Tibial nerve (tissue), 4 donors: ENCODE measurements around the gene AARSD1. TPM values are rescaled to one million over a fixed set of nuclear protein-coding genes. Genes with fewer than 3 reads are reported as not detected.
"Not testable (repeated sequence)": the region's sequence is repeated elsewhere in the genome, so short reads cannot be mapped to it uniquely, and the experiment has no call there.

Experiments used
- DNase-seq, 2 donors: peaks; one replicate each; pipeline ENCODE4 v3.0.0-alpha.2; 2019; ENCODE audit warnings: low spot score in 2 of 2
- H3K27ac ChIP-seq, 4 donors: fragments of 200-600 bp; sonication (generic) in 3 of 4; one replicate each; pipeline ENCODE4 v1.5.1; 2017 to 2019; ENCODE audit warnings: mild to moderate bottlenecking in 1 of 4
- H3K27me3 ChIP-seq, 2 donors: fragments of 200-600 bp; sonication (generic) in 1 of 2; one replicate each; pipeline versions ENCODE4 v1.5.1 to v1.6.0; 2017 to 2019
- H3K36me3 ChIP-seq, 3 donors: fragments of 200-600 bp; sonication (generic); one replicate each; pipeline ENCODE4 v1.5.1; 2018 to 2019
- H3K4me1 ChIP-seq, 4 donors: fragments of 200-600 bp; sonication (generic) in 3 of 4; one replicate each; pipeline ENCODE4 v1.5.1; 2017 to 2019
- H3K4me3 ChIP-seq, 4 donors: fragments of 200-600 bp; sonication (generic) in 3 of 4; one replicate each; pipeline ENCODE4 v1.5.1; 2017 to 2019; ENCODE audit warnings: mild to moderate bottlenecking in 1 of 4, moderate library complexity in 1 of 4
- H3K9me3 ChIP-seq, 4 donors: fragments of 200-600 bp; sonication (generic) in 3 of 4; one replicate each; pipeline ENCODE4 v1.5.1; 2017 to 2019
- EP300 ChIP-seq, 2 donors: sonication (generic); formaldehyde crosslinking; IDR thresholded peaks; one replicate each; pipeline ENCODE4 v1.6.1; 2017; ENCODE audit warnings: antibody characterized with exemption in 2 of 2, mild to moderate bottlenecking in 1 of 2
- POLR2A ChIP-seq, 2 donors: fragments of 450-650 bp; IDR thresholded peaks; one replicate each; pipeline ENCODE4 v1.6.1; 2017; ENCODE audit warnings: antibody characterized with exemption in 2 of 2, mild to moderate bottlenecking in 2 of 2, moderate library complexity in 2 of 2
- WGBS, 2 donors: methylation state at CpG; one replicate each; pipeline ENCODE4 v1.1.5; 2018; 5-methylcytosine and 5-hydroxymethylcytosine counted together
- total RNA-seq, 4 donors: library from RNA; depleted of rRNA; stranded (reverse); fragments of >200 nt; gene quantifications; one replicate each; pipeline ENCODE4 v1.1.0, GENCODE V29; 2016
- TF ChIP-seq, protein P1 (sequence below), 5 experiments: fragments of 200-600 bp in 3 of 5; fragments of 450-650 bp in 2 of 5; sonication (generic) in 3 of 5; IDR thresholded peaks; one replicate each; pipeline ENCODE4 v1.5.1; 2016 to 2019; ENCODE audit warnings: antibody characterized with exemption in 5 of 5, mild to moderate bottlenecking in 3 of 5, moderate library complexity in 2 of 5

AARSD1 gene
- total RNA-seq, 4 donors from 2014 or later, result 26.0 to 42.0 (median 31.3) TPM

DNA sequence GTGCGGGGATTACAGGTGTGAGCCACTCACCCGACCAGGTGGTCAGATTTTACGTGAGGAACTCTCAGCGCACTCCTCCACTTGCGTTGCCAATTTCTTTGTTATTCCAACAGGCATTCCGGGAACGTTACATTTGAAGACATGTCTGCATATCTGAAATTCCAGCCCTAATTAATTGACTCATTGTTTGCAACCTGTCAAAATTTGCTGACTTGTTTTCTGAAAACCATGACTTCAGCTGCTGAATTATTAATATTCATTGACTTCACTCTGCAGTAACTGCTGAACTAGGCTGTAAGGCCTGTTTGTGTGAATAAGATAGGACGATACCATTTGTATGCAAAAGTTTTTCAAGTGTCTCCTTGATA lies 47.0 kb downstream of the AARSD1 start:
- DNase-seq, result no peak
- no peaks in the 10 kb centered on the region for H3K4me1 ChIP-seq
- H3K36me3 ChIP-seq, result no peaks in the 10 kb centered on the region
- no peaks in the 10 kb centered on the region for H3K27me3 ChIP-seq
- WGBS, 2 donors, result 60 to 63% methylated on average over 8 of the region's 8 CpGs
- H3K27ac ChIP-seq, result no peak overlapping the region
- no peak overlapping the region for H3K4me3 ChIP-seq
- H3K9me3 ChIP-seq, result no peaks in the 10 kb centered on the region
- TF ChIP-seq, protein P1, sequence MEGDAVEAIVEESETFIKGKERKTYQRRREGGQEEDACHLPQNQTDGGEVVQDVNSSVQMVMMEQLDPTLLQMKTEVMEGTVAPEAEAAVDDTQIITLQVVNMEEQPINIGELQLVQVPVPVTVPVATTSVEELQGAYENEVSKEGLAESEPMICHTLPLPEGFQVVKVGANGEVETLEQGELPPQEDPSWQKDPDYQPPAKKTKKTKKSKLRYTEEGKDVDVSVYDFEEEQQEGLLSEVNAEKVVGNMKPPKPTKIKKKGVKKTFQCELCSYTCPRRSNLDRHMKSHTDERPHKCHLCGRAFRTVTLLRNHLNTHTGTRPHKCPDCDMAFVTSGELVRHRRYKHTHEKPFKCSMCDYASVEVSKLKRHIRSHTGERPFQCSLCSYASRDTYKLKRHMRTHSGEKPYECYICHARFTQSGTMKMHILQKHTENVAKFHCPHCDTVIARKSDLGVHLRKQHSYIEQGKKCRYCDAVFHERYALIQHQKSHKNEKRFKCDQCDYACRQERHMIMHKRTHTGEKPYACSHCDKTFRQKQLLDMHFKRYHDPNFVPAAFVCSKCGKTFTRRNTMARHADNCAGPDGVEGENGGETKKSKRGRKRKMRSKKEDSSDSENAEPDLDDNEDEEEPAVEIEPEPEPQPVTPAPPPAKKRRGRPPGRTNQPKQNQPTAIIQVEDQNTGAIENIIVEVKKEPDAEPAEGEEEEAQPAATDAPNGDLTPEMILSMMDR (IDR thresholded peaks at IDR 0.05), result no peak
- TF ChIP-seq EP300 (IDR thresholded peaks at IDR 0.05) (no peak), POLR2A (IDR thresholded peaks at IDR 0.05) (no peak)

DNA sequence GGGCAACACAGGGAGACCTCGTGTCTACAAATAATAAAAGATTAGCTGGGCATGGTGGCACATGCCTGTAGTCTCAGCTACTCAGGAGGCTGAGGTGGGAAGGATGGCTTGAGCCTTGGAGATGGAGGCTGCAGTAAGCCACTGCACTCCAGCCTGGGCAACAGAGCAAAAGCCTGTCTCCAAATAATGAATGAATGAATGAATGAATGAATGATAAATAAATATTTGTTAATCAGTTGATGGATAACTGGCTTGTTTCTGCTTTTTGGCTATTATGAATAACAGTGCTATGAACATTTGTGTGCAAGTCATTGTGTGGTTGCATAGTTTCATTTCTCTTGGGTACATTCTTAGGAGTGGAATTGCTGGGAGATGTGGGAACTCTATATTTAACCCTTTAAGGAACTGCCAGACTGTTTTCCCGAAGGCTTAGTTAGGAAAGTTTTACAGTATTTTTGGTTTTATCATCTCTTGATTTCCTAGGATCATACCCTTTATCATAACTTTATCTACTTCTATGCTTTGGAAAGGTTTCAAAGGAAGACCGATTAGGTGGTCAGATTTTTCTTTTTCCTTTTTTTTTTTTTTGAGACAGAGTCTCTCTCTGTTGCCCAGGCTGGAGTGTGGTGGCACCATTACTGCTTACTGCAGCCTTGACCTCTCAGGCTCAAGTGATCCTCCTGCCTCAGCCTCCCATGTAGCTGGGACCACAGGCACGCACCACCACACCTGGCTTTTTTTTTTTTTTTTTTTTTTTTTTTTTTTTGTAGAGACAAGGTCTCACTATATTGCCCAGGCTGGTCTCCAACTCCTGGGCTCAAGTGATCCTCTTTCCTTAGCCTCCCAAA lies 47.6 kb downstream of the AARSD1 start:
- not testable (repeated sequence) for H3K9me3 ChIP-seq, H3K4me3 ChIP-seq, H3K36me3 ChIP-seq, H3K27ac ChIP-seq, DNase-seq, H3K4me1 ChIP-seq, H3K27me3 ChIP-seq
- WGBS, 2 donors, result 79 to 88% methylated on average over 4 of the region's 4 CpGs

DNA sequence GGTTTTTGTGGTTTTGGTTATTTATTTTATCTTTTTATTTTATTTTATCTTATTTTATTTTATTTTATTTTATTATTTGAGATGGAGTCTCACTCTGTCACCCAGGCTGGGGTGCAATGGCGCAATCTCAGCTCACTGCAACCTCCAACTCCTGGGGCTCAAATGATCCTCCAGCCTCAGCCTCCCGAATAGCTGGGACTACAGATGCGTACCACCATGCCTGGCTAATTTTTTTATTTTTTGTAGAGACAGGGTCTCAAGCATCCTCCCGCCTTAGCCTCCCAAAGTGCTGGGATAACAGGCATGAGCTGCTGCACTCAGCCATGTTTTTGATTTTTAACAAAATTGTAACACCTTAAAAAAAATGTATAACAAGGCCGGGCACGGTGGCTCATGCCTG lies 49.0 kb downstream of the AARSD1 start:
- not testable (repeated sequence) for H3K36me3 ChIP-seq, H3K27ac ChIP-seq, H3K4me3 ChIP-seq, H3K9me3 ChIP-seq, DNase-seq, H3K27me3 ChIP-seq, H3K4me1 ChIP-seq
- 96 to 97% methylated on average over 6 of the region's 6 CpGs for WGBS, 2 donors

DNA sequence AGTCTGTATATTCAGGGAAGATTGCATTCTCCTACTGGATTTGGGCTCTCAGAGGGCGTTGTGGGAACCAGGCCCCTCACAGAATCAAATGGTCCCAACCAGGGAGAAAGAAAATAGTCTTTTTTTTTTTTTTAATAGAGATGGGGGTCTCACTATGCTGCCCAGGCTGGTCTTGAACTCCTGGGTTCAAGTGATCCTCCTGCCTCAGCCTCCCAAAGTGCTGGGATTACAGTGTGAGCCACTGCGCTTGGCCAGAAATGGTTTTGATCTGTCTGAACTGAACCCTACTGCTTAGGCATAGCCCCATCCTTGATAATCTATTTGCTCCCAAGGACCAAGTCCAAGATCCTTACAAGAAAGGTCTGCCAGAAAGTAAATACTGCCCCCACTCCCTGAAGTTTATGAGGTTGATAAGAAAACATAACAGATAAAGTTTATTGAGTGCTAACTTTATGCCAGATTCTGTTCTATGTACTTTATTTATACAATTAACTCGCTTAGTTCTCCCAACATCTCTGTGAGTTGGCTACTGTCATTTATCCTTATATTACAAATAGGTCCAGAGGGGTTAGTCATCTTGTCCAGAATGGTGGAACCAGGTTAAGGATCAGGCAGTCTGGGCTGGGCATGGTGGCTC lies 50.2 kb downstream of the AARSD1 start:
- H3K9me3 ChIP-seq, result no peaks in the 10 kb centered on the region
- no peak overlapping the region for H3K4me3 ChIP-seq
- WGBS, 2 donors, result 85 to 90% methylated on average over 3 of the region's 3 CpGs
- H3K27me3 ChIP-seq, result peaks cover 0 to 4% of the 10 kb centered on the region in 2 donors
- no peak for DNase-seq
- TF ChIP-seq EP300 (IDR thresholded peaks at IDR 0.05), result no peak
- TF ChIP-seq POLR2A (IDR thresholded peaks at IDR 0.05), result no peak
- TF ChIP-seq, protein P1 (IDR thresholded peaks at IDR 0.05), result no peak
- H3K27ac ChIP-seq, result no peak overlapping the region
- no peaks in the 10 kb centered on the region for H3K4me1 ChIP-seq
- no peaks in the 10 kb centered on the region for H3K36me3 ChIP-seq

DNA sequence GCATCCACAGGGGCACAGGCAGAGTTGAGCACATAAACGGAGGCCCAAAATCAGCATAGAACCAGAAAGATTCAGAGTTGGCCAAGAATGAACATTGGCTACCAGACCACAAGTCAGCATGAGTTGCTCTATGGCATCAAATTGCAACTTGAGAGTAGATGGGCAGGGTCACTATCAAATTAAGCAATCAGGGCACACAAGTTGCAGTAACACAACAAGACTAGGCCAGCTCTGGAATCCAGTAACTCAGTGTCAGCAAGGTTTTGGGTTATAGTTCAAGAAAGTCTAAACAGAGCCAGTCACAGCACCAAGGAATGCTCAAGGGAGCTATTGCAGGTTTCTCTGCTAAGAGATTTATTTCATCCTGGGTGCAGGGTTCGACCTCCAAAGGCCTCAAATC lies 50.7 kb downstream of the AARSD1 start:
- no peak overlapping the region for H3K4me3 ChIP-seq
- H3K36me3 ChIP-seq, result no peaks in the 10 kb centered on the region
- TF ChIP-seq, protein P1 (IDR thresholded peaks at IDR 0.05), result no peak
- TF ChIP-seq EP300 (IDR thresholded peaks at IDR 0.05), result peak in 1 of 2 donors; percentile 9
- no peaks in the 10 kb centered on the region for H3K4me1 ChIP-seq
- no peak overlapping the region for H3K27ac ChIP-seq
- 39 to 41% methylated on average over 2 of the region's 2 CpGs for WGBS, 2 donors
- no peak for DNase-seq
- peaks cover 0 to 6% of the 10 kb centered on the region in 2 donors for H3K27me3 ChIP-seq
- no peaks in the 10 kb centered on the region for H3K9me3 ChIP-seq

DNA sequence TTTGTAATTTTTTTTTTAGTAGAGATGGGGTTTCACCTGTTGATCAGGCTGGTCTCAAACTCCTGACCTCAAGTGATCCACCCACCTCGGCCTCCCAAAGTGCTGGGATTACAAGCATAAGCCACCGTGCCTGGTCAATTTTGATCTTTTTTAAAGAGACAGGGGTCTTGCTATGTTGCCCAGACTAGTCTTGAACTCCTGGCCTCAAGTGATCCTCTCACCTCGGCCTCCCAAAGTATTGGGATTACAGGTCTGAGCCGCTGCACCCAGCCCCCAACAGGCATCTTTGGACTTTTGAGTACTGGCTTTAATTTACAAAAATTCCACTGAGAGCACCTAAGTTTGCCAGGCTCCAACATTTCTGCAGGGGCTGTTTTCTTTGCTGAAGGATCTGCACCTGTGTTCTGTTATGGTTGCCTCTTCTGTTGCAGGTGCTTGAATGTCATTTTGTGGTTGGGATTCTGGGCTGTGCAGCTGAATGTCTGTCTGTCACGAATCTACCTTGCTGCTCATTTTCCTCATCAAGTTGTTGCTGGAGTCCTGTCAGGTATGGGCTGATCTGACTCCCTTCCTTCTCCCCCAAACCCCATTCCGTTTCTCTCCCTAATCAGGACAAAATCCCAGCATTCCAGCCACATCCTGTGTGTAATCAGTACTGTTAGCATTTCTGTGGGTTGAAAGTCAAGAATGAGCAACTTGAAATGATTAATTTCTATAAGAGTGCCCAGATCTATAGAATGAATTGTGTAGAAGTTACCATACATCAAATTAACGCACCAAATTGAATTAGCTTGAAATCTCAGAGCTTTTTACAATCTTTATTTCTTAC lies 55.2 kb downstream of the AARSD1 start:
- no peak for DNase-seq
- no peak overlapping the region for H3K27ac ChIP-seq
- no peak overlapping the region for H3K4me3 ChIP-seq
- H3K27me3 ChIP-seq, result peaks cover 0 to 6% of the 10 kb centered on the region in 2 donors
- 67 to 71% methylated on average over 7 of the region's 7 CpGs for WGBS, 2 donors
- H3K36me3 ChIP-seq, result no peaks in the 10 kb centered on the region
- TF ChIP-seq, protein P1 (IDR thresholded peaks at IDR 0.05), result no peak
- TF ChIP-seq POLR2A (IDR thresholded peaks at IDR 0.05) (no peak), EP300 (IDR thresholded peaks at IDR 0.05) (no peak)
- no peaks in the 10 kb centered on the region for H3K4me1 ChIP-seq
- no peaks in the 10 kb centered on the region for H3K9me3 ChIP-seq
